A549 (cell line): ENCODE data around the gene LOXL4.

ENCODE experiments used
- CEBPB ChIP-seq, 2 experiments: fragments of >200 bp in 1 of 2; sonication (Bioruptor Twin) in 1 of 2; formaldehyde crosslinking in 1 of 2; IDR thresholded peaks; 2 replicates each; pipeline ENCODE4 v1.6.1; 2012 to 2016
- CHD4 ChIP-seq: fragments of 200-600 bp; sonication (generic); IDR thresholded peaks from 2 replicates; pipeline ENCODE4 v1.6.1; 2016; ENCODE audit warnings: antibody characterized with exemption, mild to moderate bottlenecking, borderline replicate concordance
- ESRRA ChIP-seq: fragments of 150-350 bp; IDR thresholded peaks from 2 replicates; pipeline ENCODE4 v1.6.1; 2014; ENCODE audit warnings: mild to moderate bottlenecking, low read length, borderline replicate concordance
- MAFK ChIP-seq: fragments of 450-650 bp; IDR thresholded peaks from 2 replicates; pipeline ENCODE4 v1.6.1; 2014; ENCODE audit not compliant: partially characterized antibody
- MAZ ChIP-seq: fragments of 150-350 bp; IDR thresholded peaks from 2 replicates; pipeline ENCODE4 v1.6.1; 2014; ENCODE audit warnings: antibody characterized with exemption, low read depth, low read length, borderline replicate concordance
- POLR2AphosphoS2 ChIP-seq: conservative IDR thresholded peaks from 2 replicates; pipeline ENCODE4 v1.6.1; 2012; ENCODE audit warnings: low read length, improper control_type of control experiment, inconsistent platforms
- RFX5 ChIP-seq: fragments of 450-650 bp; IDR thresholded peaks from 2 replicates; pipeline ENCODE4 v1.7.1; 2014; ENCODE audit warnings: antibody characterized with exemption, mild to moderate bottlenecking, moderate library complexity
- TF ChIP-seq, protein P1 (sequence below): IDR thresholded peaks from 2 replicates; pipeline ENCODE4 v1.6.1; 2012; ENCODE audit warnings: low read depth, borderline replicate concordance
- TF ChIP-seq, protein P2 (sequence below): fragments of >200 bp; sonication (Bioruptor Twin); formaldehyde crosslinking; IDR thresholded peaks from 3 replicates; pipeline ENCODE4 v1.5.1; 2016
- TF ChIP-seq, protein P3 (sequence below): fragments of 450-650 bp; IDR thresholded peaks from 2 replicates; pipeline ENCODE4 v1.6.1; 2014; ENCODE audit warnings: antibody characterized with exemption

DNA sequence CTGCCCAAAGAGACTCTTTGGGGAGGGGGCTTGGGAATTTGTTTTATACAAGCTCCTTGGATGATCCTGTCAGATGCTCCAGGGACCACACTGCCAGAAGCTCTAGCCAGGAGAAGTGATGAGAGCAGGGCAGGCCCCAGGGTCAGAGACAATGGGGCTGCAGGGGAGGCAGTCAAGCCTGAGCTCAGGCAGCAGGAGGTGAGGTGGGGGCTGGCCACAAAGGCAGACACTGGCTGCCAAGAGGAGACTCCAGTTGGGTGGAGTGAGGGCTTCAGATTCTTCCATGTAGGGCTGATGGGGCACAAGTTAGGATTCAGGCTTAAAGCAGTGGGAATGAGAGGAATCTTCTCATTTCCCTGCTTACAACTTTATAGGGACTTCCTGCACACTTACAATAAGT lies 35.6 kb upstream of the LOXL4 start:
- TF ChIP-seq, protein P1, sequence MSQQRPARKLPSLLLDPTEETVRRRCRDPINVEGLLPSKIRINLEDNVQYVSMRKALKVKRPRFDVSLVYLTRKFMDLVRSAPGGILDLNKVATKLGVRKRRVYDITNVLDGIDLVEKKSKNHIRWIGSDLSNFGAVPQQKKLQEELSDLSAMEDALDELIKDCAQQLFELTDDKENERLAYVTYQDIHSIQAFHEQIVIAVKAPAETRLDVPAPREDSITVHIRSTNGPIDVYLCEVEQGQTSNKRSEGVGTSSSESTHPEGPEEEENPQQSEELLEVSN, result no peak
- TF ChIP-seq, protein P2, sequence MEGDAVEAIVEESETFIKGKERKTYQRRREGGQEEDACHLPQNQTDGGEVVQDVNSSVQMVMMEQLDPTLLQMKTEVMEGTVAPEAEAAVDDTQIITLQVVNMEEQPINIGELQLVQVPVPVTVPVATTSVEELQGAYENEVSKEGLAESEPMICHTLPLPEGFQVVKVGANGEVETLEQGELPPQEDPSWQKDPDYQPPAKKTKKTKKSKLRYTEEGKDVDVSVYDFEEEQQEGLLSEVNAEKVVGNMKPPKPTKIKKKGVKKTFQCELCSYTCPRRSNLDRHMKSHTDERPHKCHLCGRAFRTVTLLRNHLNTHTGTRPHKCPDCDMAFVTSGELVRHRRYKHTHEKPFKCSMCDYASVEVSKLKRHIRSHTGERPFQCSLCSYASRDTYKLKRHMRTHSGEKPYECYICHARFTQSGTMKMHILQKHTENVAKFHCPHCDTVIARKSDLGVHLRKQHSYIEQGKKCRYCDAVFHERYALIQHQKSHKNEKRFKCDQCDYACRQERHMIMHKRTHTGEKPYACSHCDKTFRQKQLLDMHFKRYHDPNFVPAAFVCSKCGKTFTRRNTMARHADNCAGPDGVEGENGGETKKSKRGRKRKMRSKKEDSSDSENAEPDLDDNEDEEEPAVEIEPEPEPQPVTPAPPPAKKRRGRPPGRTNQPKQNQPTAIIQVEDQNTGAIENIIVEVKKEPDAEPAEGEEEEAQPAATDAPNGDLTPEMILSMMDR, result no peak
- TF ChIP-seq CEBPB (IDR thresholded peaks at IDR 0.05) (no peak), CHD4 (no peak), POLR2AphosphoS2 (no peak), RFX5 (no peak), MAFK (no peak), MAZ (no peak), ESRRA (no peak)
- TF ChIP-seq, protein P3, sequence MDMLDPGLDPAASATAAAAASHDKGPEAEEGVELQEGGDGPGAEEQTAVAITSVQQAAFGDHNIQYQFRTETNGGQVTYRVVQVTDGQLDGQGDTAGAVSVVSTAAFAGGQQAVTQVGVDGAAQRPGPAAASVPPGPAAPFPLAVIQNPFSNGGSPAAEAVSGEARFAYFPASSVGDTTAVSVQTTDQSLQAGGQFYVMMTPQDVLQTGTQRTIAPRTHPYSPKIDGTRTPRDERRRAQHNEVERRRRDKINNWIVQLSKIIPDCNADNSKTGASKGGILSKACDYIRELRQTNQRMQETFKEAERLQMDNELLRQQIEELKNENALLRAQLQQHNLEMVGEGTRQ, result no peak
